Erythroblast (primary cell): Measurements from ENCODE around the gene RPS6KA2.

Experiments
- GATA1 ChIP-seq: IDR thresholded peaks from 2 replicates; pipeline ENCODE4 v1.6.1; 2011; ENCODE audit warnings: low read depth, mild to moderate bottlenecking, control low read depth, low read length, moderate library complexity
- POLR2A ChIP-seq: IDR thresholded peaks from 2 replicates; pipeline ENCODE4 v1.6.1; 2011; ENCODE audit warnings: mild to moderate bottlenecking, low read length

GRCh38 chr6:166417285-166417691 lies 209.8 kb downstream of the RPS6KA2 start:
- TF ChIP-seq POLR2A = no peak
- TF ChIP-seq GATA1 = no peak
